H54 (cell line): ENCODE results near the gene AGO3.
"Not testable (repeated sequence)": the region's sequence is repeated elsewhere in the genome, so short reads cannot be mapped to it uniquely, and the experiment has no call there.

Source experiments
- DNase-seq: peaks from one replicate; pipeline ENCODE4 v3.0.0; 2011; ENCODE audit warnings: low spot score, mixed read lengths; ENCODE audit not compliant: insufficient read length
- FAIRE-seq: peaks from 3 replicates; lab custom pipeline; 2011; peaks lifted over from hg19 to GRCh38; lab: Jason Lieb, UNC
- POLR2A ChIP-seq: IDR thresholded peaks from 2 replicates; pipeline ENCODE4 v1.6.1; 2011; ENCODE audit warnings: low read depth, mild to moderate bottlenecking, low read length

The AGO3 gene

DNA sequence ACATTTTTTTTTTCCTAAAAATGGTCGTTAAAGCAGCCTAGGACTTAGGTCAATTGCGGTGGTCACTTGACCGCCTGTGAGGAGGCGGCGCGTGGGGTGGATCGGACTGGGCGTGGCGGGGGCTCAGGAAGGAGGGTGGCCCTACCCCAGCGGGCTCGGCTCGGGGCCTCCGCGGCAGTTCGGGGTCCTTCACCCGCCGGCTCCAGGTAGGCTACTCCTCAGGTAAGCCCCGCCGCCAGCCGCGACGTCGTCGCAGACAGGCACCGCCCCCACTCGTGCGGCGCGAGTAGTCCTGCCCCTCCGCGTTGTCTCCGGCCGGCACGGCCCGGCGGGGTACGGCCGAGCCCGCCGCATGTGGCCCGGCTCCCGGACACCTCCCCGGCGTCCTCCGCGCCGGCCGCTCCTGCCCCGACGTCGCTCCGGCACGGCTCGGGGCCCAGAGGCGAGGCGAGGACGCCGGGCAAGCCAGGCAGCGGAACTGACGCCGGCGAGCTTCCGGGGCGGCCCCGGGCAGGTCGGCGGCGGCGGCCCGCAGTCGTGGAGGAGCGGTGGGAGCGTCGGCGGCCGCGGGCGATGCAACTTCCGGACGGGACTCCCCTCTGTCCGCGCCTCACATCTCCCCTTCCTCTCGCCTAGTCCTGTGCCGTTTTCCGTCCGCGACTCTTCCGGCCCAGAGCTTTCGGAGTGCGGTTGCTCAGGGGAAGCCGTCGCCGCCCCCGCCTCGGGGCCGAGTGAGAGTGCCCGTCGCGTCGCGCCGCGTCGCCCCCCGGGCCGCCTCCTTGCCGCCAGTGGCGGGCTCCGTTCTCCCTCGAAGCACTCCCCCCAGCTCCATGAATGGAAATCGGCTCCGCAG is at the start of gene AGO3:
TSS of gene AGO3 (plus strand) at position 513 of the 853 bp plus-strand sequence. CDS start at position 835, 322 bp downstream.
- no peak for FAIRE-seq
- peak; percentile 84 for DNase-seq
- TF ChIP-seq POLR2A: peak; percentile 85

DNA sequence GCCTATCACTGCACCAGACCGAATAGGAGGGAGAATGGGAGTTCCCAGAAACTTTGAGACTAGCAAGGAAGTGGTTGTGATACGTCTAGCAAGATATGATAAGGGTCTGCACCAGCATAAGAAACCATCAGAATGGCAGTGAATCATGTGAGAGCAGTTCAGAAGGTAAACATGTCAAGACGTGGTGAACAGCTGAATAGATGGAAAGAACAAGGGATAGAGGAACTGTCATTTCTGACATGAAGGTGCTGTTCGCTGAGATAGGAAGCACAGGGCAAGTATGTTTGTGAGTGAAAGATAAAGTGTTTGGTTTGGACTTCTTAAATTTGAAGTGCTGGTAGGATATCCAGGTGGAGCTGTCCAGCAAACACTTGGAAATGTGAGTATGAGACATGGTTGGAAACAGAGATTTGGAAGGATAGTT is 49.0 kb upstream of the AGO3 start:
- FAIRE-seq (no peak), DNase-seq (no peak)
- TF ChIP-seq POLR2A: no peak

DNA sequence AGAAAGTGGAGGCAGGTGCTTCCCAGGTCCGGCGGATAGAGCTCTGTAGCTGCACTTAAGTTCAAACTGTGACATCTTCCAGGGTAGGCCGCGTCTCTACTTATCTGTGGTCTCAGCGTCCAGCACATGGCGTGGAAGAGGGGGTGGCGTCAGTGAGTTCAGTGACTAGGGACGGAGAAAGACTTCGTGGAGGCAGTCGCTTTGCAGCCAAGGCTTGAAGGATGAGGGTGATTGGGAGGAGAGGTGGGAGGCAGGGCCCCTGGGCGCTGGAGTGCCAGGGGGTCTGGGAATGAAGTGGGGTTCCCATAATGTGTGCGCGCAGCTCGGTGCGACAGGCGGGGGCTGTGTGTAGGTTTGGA is 48.3 kb upstream of the AGO3 start:
- no peak for TF ChIP-seq POLR2A
- DNase-seq (no peak), FAIRE-seq (no peak)

DNA sequence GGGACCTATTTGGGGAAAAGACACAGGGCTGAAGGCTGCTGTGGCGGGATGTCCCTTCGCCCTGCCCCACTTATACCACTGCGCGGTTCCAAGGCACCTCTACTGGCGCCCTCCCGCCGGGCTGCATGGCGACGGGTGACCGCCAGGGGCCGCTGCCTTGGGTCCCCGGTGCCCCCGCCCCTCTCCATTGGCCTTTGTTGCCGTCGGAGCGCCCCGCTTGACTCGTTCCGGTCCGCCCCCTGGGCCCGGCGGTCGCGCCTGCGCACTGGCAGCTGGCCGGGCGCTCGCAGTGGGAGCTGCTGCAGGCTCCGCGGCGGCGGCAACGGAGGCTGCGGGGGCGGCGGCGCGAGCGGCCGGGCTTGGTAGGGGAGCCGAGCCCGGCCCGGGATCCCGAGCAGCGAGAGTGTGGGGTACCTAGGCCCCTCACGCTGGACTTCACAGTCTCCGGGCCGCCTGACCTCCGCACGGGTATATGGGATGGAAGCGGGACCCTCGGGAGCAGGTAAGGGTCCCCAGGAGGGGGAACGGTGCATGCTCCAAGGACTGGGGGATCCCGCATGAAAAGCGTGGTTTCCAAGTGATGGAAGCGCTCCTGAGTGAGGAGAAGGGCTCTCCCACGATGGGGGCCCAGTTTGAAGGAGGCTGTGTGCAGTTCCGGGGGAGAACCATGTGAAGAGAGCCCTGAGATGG is 47.8 kb upstream of the AGO3 start, which contains the start of gene AGO1:
TSS of gene AGO1 (plus strand) at position 265 of the 690 bp plus-strand sequence. CDS start at position 478, 213 bp downstream.
- peak; percentile 82 for TF ChIP-seq POLR2A
- FAIRE-seq (no peak), DNase-seq (peak; percentile 98)

DNA sequence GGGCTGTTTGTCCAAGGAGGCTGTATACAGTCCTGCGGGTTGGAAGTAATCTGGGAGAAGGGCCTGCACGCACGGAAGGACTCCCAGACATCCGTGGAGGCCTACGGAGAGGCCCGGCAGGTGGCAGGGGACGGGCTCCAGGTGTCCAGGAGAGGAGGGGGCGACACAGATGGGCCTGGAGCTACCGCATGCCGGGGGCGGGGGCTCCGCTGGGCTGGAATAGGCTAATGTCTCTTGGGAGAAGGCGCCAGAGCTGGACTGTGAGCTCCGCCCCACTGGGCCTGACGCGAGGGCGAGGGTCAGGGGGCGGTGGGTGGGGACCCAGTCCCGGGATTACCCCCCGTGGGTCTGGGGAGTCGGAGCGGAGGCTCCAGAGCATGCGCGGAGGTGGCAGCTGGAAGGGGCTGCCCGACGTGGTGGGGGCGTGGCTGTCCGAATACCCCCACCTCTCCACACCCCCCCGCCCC is 47.2 kb upstream of the AGO3 start:
- DNase-seq (peak; percentile 49), FAIRE-seq (no peak)
- TF ChIP-seq POLR2A: no peak

DNA sequence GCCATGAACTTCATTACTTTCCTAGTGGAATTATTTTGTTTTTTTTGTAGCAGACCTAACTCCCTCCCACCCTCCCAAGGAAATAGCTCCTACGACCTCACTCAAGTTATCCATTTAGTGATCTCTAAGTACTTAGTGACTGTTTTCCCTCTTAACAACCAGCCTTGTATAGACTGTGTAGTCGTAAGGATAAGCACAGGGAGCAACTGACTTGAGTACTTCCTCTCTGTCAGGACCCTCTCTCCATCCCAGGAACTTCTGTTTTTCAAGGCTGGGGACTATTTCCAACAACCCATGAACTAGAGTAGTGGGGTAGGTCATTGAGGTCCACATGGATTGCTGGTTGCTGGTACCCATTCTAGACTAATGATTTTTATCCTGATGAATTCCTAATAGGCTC is 46.0 kb upstream of the AGO3 start:
- FAIRE-seq: no peak
- TF ChIP-seq POLR2A: no peak
- DNase-seq: no peak

DNA sequence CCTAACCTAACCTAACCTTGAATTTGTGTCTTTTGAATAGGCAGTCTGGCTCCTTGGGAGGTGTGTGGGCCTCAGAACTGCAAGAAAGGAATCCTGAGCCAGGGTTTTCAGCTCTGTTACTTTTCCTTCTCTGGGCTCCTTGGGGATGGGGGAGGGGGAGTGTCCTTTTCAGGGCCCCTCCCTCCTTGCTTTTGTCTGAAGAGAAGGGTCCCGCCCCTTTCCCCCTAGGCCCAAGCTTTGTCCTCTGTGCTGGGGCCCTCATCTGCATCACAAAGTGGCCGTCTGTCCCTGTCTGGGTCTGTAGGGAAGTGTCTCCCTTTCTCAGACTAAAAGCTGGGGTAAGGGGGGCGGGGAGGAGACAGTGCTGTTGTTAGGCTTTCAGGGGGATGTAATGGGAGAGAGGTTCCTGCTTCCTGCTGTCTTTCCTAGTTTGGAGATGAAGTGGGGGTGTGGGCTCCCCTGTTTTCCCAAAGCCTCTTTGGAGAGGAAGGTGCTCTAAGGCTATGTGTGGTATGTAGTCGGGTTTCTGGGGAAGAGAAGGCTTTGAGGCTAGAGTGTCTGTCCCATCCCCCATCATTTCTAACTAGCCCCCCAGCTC is 44.8 kb upstream of the AGO3 start:
- TF ChIP-seq POLR2A: no peak
- FAIRE-seq (no peak), DNase-seq (no peak)

DNA sequence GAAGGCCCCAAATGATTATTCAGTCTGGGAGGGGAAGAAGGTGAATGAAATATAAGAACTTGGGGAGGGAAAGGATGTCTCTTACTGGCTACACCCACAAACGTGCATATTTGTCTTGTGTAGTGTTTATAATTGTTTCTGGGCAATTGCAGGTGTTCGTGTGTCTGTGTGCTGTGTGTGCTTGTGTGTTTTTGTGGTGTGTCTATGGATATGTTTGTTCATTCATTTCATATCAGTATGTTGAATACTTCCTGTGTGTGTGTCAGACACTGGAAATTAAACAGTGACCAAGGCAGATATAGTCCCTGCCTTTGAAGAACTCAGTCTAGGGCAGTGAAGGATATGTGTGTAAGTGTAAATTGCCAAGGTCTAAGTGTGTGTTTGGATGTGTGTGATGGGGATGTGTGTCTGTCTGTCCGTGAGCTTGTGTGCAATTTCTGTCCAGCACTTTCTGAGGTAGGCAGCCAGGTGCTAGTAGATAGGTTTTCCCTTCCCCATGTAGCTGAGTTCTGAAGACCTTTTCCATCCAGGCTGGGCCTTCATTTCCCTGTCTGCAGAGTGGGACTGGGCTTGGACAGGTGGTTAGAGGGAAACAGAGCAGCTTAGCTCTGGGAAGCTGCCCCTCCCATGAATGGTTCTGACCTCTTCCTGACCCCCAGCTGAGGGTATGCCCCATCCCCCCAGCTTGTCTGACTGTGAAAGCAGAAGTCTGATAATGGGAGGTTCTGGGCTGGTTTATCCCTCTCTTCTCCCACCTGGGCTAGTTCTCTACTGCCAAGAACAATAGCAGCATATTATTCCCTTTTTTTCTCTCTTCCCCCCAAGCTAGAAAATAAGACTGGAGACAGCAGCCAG is 44.1 kb upstream of the AGO3 start:
- DNase-seq (no peak), FAIRE-seq (no peak)
- no peak for TF ChIP-seq POLR2A

DNA sequence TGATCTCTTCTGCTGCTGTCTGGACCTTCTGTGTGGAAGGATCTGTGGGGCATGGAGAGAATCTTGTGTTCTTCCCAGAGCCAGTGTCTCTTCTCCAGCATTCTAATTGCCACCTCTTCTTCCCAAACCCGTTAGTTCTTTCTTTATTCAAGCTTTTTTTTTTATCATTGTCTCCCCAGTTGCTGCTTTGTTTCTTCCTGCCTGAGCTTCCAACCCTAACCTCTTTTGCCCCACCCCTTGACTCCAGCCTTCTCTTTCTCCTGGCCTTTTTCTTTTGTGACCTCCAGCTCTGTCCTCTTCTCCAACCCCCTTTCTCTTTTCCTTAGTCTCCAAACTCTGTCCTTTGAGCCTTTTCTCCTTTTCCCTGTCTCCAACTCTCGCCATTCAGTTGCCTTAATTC is 43.4 kb upstream of the AGO3 start:
- no peak for DNase-seq
- TF ChIP-seq POLR2A: no peak
- no peak for FAIRE-seq

DNA sequence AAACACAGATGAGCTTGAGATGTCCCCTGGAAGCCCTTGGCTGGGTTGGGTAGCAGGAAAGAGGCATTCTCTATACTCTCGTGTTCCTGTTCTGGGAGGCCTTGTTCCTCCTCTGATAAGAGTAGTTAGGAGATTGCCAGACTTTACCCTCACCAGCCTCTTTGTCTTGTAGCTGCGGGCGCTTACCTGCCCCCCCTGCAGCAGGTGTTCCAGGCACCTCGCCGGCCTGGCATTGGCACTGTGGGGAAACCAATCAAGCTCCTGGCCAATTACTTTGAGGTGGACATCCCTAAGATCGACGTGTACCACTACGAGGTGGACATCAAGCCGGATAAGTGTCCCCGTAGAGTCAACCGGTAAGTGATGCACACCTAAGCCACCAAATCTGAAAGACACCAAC is 42.6 kb upstream of the AGO3 start:
- TF ChIP-seq POLR2A: no peak
- FAIRE-seq (no peak), DNase-seq (no peak)

DNA sequence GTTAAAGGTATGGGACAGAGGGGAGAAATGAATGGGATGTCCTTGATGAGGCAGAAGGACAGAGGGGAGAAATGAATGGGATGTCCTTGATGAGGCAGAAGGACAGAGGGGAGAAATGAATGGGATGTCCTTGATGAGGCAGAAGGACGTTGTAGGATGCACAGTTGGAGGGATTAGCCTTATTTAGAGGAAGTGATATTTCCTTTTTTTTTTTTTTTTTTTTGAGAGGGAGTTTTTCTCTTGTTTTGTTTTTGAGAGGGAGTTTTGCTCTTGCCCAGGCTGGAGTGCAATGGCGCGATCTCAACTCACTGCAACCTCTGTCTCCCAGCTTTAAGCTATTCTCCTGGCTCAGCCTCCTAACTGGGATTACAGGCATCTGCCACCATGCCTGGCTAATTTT is 41.9 kb upstream of the AGO3 start:
- FAIRE-seq, DNase-seq: not testable (repeated sequence)

DNA sequence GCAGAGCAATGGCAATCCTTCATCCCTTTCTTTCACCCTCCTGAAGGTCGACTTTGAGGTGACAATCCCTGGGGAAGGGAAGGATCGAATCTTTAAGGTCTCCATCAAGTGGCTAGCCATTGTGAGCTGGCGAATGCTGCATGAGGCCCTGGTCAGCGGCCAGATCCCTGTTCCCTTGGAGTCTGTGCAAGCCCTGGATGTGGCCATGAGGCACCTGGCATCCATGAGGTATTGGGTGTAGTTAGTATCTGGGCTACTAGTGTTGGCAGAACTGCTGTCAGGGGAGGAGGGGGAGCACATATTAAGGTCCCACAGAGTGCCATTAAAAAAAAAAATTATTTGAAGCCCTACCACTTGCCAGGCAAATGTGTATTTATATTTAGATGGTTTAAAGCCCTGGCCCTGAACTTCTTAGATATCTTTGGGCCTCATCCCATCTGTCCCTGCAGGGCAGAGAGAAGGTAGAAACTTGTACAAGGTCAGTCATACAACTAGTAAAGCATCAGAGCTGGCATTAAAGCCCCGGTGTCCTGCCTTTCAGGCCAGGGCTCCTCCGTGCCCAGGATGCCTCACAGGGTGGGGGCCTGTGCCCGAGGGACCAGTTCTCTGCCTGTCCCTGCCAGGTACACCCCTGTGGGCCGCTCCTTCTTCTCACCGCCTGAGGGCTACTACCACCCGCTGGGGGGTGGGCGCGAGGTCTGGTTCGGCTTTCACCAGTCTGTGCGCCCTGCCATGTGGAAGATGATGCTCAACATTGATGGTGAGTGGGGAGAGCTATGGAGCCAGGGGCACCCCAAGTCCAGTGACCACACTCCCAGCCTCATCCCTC is 37.6 kb upstream of the AGO3 start:
- no peak for FAIRE-seq

More for the DNA sequence above, 37.6 kb upstream of the AGO3 start:
- no peak for TF ChIP-seq POLR2A
- no peak for DNase-seq
